C1 segment of cervical spinal cord (tissue), 14 donors: ENCODE measurements around the gene GCN1.
"Not testable (repeated sequence)": the region's sequence is repeated elsewhere in the genome, so short reads cannot be mapped to it uniquely, and the experiment has no call there.

Experiments used
- DNase-seq, 14 donors: peaks; one replicate each; lab custom pipeline; 2025; lab: John Stamatoyannopoulos, UW

GCN1 gene

GRCh38 chr12:120214626-120215356 lies 20.3 kb upstream of the GCN1 start:
- no peak for DNase-seq

GRCh38 chr12:120213758-120214157 lies 19.2 kb upstream of the GCN1 start:
- DNase-seq, result no peak

DNA sequence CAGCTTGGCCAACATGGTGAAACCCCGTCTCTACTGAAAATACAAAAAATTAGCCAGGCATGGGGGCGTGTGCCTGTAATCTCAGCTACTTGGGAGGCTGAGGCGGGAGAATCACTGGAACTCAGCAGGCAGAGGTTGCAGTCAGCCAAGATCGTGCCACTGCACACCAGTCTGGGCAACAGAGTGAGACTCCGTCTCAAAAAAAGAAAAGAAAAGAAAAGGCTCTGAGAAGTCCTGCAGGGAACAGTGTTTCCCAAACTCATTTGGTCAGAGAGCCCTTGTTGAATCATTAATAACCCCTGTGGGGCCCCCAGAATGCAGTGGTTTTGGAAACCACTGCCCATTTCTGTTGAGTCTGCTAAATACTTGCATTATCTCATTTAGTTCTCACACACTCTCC lies 18.7 kb upstream of the GCN1 start:
- not testable (repeated sequence) for DNase-seq

DNA sequence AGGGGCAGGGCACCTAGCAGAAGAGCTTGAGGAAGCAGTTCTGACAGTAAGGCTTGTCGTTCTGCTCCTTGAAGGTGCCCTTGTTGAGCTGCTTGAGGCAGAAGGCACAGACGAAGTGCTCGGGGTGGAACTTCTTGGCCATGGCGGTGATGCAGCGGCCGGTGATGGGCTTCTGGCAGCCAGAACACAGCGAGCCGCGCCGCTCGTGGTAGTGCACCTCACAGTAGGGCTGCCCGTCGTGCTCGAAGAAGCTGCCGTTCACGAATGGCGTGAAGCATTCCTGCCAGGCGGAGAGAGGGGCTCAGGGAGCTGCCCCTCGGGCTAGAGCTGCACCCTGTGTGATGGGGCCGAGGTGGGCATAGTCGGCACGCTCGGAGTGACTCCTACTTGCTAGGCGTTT lies 17.8 kb upstream of the GCN1 start:
- no peak for DNase-seq

- no peak for DNase-seq
These were observed 17.4 kb upstream of the GCN1 start for GRCh38 chr12:120211904-120212283.

GRCh38 chr12:120211243-120211903 lies 16.9 kb upstream of the GCN1 start:
- DNase-seq, result no peak

GRCh38 chr12:120209851-120210250 lies 15.3 kb upstream of the GCN1 start:
- no peak for DNase-seq

GRCh38 chr12:120207227-120207626 lies 12.7 kb upstream of the GCN1 start:
- DNase-seq, result no peak

GRCh38 chr12:120206781-120207180 lies 12.3 kb upstream of the GCN1 start:
- DNase-seq, result not testable (repeated sequence)

DNA sequence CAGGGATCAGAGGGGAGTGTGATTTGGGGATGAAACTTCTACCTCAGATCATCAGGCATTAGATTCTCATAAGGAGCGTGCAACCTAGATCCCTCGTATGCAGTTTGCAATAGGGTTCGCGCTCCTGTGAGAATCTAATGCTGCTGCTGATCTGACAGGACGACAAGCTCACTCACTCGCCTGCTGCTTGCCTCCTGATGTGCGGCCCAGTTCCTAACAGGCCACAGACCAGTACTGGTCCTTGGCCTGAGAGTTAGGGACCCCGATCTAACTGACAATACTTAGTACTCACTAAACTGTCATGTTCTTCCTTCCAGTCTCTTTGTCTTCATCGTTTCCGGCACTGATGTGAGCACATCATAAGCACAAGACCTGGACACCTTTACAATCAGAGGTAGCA lies 11.7 kb upstream of the GCN1 start:
- DNase-seq, result no peak

GRCh38 chr12:120204171-120204570 lies 9.7 kb upstream of the GCN1 start:
- no peak for DNase-seq

DNA sequence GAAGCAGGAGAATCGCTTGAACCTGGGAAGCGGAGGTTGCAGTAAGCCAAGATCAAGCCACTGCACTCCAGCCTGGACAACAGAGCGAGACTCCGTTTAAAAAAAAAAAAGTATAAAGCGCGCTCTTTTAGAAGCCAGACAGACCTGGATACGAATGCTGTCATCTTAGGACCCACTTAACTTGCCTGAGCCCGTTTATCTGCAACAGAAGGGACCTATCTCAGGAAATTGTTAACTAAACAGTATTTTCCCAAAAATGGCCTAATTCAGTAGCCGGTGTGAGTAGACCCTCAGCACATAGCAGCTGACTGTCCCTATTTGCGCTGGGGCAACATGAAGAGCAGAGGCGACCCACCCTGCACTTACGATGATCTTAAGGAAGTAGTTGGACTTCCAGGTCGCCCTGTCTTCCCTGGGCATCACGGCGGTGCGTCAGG lies 5.9 kb upstream of the GCN1 start:
- no peak for DNase-seq

DNA sequence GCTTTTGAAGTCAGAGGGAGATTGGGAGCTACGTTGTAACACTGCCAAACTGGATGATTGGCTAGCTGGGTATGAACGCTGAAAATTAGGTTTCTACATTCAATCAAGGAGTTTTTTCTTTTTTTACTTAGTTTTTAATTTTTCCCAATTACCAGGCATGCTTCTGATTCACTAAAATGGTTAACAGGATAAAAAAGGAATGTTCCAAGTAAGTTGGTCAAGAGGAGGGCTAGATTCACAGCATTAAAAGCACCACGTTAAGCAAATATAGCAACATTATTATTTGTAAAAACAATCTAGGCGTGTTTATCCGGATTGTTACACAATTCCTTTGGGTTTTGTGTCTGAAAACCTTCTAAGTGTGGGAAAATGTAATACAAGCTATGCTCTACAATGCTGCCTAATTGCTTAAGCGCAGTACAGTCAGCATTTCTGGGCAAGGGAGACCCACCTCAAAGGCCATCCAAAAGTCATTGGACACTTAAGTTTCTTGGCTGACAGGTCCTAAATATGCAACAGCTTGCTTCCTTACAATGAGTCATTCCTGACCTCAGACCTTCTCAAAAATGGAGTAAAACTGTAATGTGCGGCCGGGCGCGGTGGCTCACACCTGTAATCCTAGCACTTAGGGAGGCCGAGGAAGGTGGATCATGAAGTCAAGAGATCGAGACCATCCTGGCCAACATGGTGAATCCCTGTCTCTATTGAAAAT lies 5.2 kb upstream of the GCN1 start:
- DNase-seq, result no peak

DNA sequence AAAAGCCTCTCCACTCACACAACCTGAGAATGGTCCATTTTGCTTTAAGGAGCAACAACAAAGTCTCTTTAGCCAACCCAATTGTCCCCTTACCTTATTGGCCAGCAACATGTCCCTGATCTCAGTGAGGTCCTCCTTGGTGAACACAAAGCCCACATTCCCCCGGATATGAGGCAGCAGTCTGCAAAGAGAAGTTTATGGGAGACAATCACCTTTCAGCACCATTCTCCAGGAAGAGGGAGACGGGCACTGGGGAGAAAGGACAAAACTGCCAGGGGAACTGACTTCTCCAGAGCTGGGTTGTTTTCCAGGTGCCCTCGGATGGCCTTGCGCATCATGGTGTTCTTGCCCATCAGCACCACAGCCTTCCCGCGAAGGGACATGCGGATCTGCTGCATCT lies 4.5 kb upstream of the GCN1 start:
- no peak for DNase-seq

GRCh38 chr12:120197542-120197887 lies 3.0 kb upstream of the GCN1 start:
- DNase-seq, result no peak

DNA sequence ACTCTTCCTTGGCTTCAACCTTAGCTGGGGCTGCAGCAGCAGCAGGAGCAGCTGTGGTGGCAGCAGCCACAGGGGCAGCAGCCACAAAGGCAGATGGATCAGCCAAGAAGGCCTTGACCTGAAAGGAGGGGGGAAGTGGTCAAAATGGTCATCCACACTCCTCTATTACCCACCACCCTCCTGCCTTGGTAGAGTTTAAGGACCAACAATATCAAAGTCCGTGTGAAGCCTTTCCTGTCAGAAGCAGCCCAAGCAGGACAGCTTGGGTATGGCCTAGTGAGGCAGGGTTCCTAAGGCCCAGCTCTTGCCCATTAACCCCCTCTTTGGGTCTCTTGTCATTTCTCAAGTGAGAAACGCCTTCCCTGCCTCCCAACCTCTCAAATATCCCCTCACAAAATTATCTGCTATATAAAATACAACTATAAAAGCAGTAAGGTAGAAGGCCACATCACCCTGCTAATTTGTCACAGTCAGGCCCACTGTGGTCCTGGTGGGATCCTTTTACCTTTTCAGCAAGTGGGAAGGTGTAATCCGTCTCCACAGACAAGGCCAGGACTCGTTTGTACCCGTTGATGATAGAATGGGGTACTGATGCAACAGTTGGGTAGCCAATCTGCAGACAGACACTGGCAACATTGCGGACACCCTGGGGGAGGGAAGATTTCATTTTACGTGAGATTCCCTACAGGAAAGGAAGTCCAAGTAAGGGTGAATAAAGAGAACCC lies 2.5 kb upstream of the GCN1 start:
- DNase-seq, result not testable (repeated sequence)

DNA sequence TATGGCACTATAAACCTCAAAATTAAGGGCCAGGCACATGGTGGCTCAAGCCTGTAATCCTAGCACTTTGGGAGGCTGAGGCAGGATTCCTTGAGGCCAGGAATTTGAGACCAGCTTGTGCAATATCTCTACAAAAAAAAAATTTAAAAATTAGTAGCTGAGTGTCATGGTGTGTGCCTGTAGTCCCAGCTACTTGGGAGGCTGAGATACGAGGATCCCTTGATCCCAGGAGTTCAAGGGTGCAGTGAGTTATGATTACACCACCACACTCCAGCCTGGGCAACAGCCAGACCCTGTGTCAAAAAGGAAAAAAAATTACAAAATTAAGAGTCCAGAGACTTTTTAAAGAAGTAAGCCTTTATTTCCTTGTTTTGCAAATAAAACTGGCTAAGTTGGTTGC lies 1.8 kb upstream of the GCN1 start:
- DNase-seq, result no peak

DNA sequence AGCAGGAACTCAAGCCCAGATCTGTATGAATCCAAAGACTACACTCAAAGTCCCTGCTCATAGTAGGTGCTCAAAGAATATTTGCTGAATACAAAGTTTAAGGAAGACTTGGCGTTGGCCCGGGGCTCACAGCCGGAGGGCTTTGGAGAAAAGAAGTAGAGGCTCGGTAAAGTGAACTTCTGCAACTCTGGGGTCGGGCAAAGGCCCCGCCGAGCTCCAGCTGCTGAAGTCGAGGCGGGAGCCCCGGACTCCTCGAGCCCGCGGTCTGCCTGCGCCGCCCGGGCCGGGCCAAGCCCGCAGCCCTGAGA lies 335 bp downstream of the GCN1 start:
- no peak for DNase-seq

DNA sequence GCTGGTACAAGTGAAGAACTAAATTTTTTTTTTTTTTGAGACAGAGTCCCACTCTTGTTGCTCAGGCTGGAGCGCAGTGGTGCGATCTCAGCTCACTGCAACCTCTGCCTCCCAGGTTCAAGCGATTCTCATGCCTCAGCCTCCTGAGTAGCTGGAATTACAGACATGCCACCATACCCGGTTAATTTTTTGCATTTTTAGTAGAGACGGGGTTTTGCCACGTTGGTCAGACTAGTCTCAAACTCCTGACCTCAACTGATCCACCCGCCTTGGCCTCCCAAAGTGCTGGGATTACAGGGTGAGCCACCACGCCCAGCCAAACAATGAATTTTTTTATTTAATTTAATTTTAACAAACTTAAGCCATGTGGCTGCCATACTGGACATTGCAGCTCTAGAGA lies 1.2 kb downstream of the GCN1 start:
- not testable (repeated sequence) for DNase-seq

DNA sequence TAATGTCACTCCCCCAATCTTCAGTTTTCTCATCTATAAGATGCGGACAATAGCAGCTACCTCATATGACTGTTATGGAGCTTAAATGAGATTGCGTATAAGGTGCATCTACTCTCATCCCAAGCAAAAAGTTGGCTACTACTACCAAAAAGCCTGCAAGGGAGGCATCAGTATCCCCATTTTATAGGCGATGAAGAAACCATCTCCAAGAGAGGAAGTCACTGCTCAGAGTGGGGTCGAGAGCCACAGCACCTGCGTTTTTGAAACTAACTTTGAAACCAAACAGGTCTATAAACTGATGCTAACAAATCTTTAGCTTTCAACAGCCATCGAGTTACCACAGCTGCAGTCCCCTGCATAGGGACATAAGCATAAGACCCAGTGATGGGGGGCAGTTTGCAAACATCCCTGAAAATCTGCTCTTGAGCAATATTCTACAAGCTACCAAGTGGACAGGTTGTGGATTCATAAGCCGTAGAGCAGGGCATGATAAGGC lies 3.5 kb downstream of the GCN1 start:
- no peak for DNase-seq

DNA sequence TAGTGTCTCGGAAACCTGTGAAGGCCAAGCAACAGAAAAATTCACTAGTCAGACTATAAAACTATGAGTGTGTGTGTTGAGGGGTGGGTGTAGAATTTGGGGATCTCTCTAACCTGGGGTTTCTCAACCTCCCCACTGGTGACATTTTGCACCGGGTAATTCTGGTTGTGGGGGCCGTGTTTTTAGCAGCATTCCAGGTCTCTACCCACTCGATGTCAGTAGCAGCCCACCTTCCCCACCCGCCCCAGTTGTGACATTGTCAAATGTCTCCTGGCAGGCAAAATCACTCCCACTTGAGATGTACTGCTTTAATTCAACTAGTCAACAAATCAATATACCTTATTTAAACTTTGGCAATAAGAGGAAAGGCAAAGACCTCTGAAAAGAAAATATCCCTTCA lies 4.1 kb downstream of the GCN1 start:
- no peak for DNase-seq

DNA sequence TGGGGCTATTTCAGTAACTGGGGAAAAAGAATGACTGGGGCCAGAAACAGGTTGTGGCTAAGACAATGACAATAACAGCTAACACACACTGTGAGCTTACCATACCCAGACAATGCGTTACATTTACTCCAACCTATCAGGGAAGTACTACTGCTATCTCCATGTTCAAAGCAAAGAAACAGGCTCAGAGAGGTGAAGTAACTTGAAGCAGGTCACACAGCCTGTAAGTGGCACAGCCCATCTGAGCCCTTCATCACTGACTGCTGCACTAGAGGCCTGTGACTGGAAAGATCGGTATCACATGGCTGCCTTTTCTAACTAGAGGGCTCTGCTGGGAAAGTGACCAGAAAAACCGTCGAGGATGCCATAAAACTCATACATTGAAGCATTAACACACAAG lies 7.9 kb downstream of the GCN1 start:
- no peak for DNase-seq
